Measurements from ENCODE around the gene IREB2. TPM values are rescaled to one million over a fixed set of nuclear protein-coding genes. Genes with fewer than 3 reads are reported as not detected.

Gene IREB2
- total RNA-seq, 2 experiments from 2014 or later = 84.3 to 89.0 TPM

DNA sequence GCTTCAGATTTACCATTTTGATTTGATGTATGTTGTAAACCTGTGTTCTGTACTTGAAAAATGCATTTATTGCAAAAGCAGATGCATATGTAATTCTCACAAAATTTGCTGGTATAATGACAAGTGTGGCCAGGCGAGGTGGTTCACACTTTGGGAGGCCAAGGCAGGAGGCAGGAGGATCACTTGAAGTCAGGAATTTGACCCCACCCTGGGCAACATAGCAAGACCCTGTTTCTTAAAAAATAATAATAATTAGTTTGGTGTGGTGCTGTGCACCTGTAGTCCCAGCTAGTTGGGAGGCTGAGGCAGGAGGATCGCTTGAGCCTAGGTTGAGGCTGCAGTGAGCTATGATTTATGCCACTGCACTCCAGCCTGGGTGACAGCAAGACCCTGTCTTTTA is 64.6 kb downstream of the IREB2 start:
- intact Hi-C loops (cut with DNase I, micrococcal nuclease) = no loop called here
- ChIA-PET CTCF (interaction anchor here (1.2 kb wide), 1 partner anchor 11 kb away, joined by 3 read pairs; no protein-coding TSS in a partner anchor), POLR2A (no interaction called here)

DNA sequence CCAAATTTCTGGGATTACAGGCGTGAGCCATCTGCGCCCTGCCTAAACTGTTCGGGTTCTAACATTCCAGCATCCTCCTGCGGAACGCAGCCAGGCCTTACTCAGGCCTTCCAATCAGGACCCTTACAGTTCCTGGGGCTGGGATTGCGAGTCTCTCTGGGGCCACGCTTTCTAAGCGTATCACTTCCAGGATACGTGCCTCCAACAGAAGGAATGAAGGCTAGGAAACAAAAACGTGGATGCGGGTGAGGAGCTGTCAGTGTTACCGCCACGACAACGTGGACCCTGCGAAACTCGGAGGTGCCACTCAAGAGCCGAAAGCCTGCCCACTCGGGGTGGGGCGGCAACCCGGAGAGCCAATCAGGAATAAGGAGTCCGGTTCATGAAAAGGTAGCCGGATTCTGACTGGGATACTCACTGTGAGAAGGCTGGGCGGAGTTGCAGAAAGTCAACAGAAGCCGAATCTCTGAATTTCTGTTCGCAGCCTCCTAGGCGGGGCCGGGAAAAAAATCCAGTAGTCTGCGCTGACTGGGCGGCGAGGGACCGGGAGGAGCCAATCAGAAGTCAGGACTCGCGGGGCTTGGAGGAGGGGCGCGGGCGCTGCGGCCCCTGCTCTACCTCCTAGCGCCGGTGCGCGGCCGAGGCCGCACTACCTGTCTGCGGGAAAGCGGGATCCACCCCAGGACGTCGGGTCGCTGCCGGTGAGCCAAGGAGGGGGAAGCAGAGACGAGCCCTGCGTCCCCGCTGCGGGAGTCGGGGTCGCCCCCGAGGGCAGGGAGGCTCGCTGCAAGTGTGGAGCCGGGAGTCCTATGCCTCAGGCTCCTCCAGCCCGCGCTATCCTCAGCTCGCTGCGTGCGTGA is 69.2 kb downstream of the IREB2 start, which contains the start of gene HYKK:
TSS of gene HYKK (plus strand) at position 607 of the 860 bp plus-strand sequence. CDS start 5,512 bp downstream, outside the sequence.
- Histone ChIP-seq H3K27me3 (ENCODE audit: control insufficient read depth in 1 of 2, insufficient read depth in 2 of 2, low read length in 2 of 2) (no peaks in the 10 kb centered on the region), H3K4me1 (ENCODE audit: insufficient read depth, low read length) (peaks cover 23% of the 10 kb centered on the region), H3K9me3 (ENCODE audit: control insufficient read depth in 1 of 2, insufficient read depth in 1 of 2, low read length in 2 of 2) (no peaks in the 10 kb centered on the region), H3K4me3 (ENCODE audit: low read length) (peak within 1 kb of the TSS; percentile 75), H3K27ac (ENCODE audit: low read depth in 1 of 2, low read length in 2 of 2) (no peak within 1 kb of the TSS), H3K36me3 (ENCODE audit: insufficient read depth, low read length) (no peaks in the 10 kb centered on the region)
- peak; percentile 84 for ATAC-seq (ENCODE audit: poor library complexity)
- Mint-ChIP-seq H3K4me1 (ENCODE audit: low read depth) (peaks cover 36% of the 10 kb centered on the region), H3K27me3 (no peaks in the 10 kb centered on the region), H3K9me3 (no peaks in the 10 kb centered on the region), H3K4me3 (peak within 1 kb of the TSS; percentile 93), H3K36me3 (ENCODE audit: low read depth) (peaks cover under 1% of the 10 kb centered on the region), H3K27ac (peak within 1 kb of the TSS; percentile 69)
- peak; percentile 33 to 87 (median 70) for DNase-seq
- POLR2A ChIA-PET = interaction anchor here (3.1 to 3.3 kb wide), 2 partner anchors 33 to 69 kb away, joined by 17 to 27 read pairs; partner anchors contain the start of genes IREB2 and PSMA4
- intact Hi-C loops (cut with DNase I, micrococcal nuclease) = loop anchor here in 1 of 2 experiments (2.0 kb wide), 1 partner anchor 208 kb away; the partner anchor contains the start of gene SKIC8
- CTCF ChIA-PET = no interaction called here
- TF ChIP-seq, protein P1, sequence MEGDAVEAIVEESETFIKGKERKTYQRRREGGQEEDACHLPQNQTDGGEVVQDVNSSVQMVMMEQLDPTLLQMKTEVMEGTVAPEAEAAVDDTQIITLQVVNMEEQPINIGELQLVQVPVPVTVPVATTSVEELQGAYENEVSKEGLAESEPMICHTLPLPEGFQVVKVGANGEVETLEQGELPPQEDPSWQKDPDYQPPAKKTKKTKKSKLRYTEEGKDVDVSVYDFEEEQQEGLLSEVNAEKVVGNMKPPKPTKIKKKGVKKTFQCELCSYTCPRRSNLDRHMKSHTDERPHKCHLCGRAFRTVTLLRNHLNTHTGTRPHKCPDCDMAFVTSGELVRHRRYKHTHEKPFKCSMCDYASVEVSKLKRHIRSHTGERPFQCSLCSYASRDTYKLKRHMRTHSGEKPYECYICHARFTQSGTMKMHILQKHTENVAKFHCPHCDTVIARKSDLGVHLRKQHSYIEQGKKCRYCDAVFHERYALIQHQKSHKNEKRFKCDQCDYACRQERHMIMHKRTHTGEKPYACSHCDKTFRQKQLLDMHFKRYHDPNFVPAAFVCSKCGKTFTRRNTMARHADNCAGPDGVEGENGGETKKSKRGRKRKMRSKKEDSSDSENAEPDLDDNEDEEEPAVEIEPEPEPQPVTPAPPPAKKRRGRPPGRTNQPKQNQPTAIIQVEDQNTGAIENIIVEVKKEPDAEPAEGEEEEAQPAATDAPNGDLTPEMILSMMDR (IDR thresholded peaks at IDR 0.05) = no peak

More for the DNA sequence above, 64.6 kb downstream of the IREB2 start:
- peaks cover 18% of the 10 kb centered on the region for H3K36me3 ChIP-seq (ENCODE audit: insufficient read depth, low read length)
- Mint-ChIP-seq H3K4me1 (ENCODE audit: low read depth) (peaks cover 15% of the 10 kb centered on the region), H3K36me3 (ENCODE audit: low read depth) (peaks cover 38% of the 10 kb centered on the region), H3K9me3 (peaks cover 3% of the 10 kb centered on the region), H3K27ac (no peak overlapping the region), H3K27me3 (no peaks in the 10 kb centered on the region), H3K4me3 (no peak overlapping the region)
- H3K27ac ChIP-seq (ENCODE audit: low read depth in 1 of 2, low read length in 2 of 2) = no peak overlapping the region
- H3K4me3 ChIP-seq (ENCODE audit: low read length) = no peak overlapping the region
- ATAC-seq (ENCODE audit: poor library complexity) (no peak), DNase-seq (no peak)
- H3K4me1 ChIP-seq (ENCODE audit: insufficient read depth, low read length) = peaks cover 9% of the 10 kb centered on the region
- H3K9me3 ChIP-seq (ENCODE audit: control insufficient read depth in 1 of 2, insufficient read depth in 1 of 2, low read length in 2 of 2) = peaks cover 0 to 5% of the 10 kb centered on the region in 2 experiments
- TF ChIP-seq, protein P1 (IDR thresholded peaks at IDR 0.05) = no peak
- H3K27me3 ChIP-seq (ENCODE audit: control insufficient read depth in 1 of 2, insufficient read depth in 2 of 2, low read length in 2 of 2) = no peaks in the 10 kb centered on the region

DNA sequence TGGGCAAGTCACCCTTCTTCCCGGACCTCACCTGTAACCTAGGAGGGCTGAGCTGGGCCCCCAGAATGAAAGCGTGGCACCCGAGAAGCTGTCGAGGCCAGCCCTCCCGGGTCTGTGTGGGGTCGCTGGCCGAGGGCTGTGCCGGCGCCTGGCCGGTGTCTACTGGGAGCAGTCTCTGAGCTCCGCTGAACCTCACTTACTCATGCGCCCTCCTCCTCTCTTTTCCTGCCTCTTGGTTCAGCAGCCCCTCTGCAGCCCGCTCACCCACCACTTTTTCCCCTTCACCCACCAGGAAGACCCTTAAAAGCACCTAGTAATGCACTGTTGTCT is 69.8 kb downstream of the IREB2 start:
- ChIA-PET CTCF (no interaction called here), POLR2A (interaction anchor here (0.7 to 3.3 kb wide), 3 partner anchors 23 to 70 kb away, joined by 3 to 27 read pairs (median 17); partner anchors contain the start of genes IREB2 and PSMA4)
- TF ChIP-seq, protein P1 (IDR thresholded peaks at IDR 0.05) = no peak

More for the DNA sequence above, 69.8 kb downstream of the IREB2 start:
- no peaks in the 10 kb centered on the region for H3K9me3 ChIP-seq (ENCODE audit: control insufficient read depth in 1 of 2, insufficient read depth in 1 of 2, low read length in 2 of 2)
- Mint-ChIP-seq H3K27ac (peak overlapping the region; percentile 69), H3K9me3 (no peaks in the 10 kb centered on the region), H3K4me1 (ENCODE audit: low read depth) (peaks cover 36% of the 10 kb centered on the region), H3K4me3 (peak overlapping the region; percentile 93), H3K36me3 (ENCODE audit: low read depth) (no peaks in the 10 kb centered on the region), H3K27me3 (no peaks in the 10 kb centered on the region)
- DNase-seq (peak in 2 of 14 experiments; percentile 1 to 34), ATAC-seq (ENCODE audit: poor library complexity) (peak; percentile 13)
- no peaks in the 10 kb centered on the region for H3K27me3 ChIP-seq (ENCODE audit: control insufficient read depth in 1 of 2, insufficient read depth in 2 of 2, low read length in 2 of 2)
- peak overlapping the region; percentile 75 for H3K4me3 ChIP-seq (ENCODE audit: low read length)
- peaks cover 23% of the 10 kb centered on the region for H3K4me1 ChIP-seq (ENCODE audit: insufficient read depth, low read length)
- intact Hi-C loops (cut with DNase I, micrococcal nuclease) = loop anchor here (2.0 kb wide), 2 partner anchors 33 to 209 kb away; partner anchors contain the start of genes PSMA4 (in 1 of the 2) and SKIC8 (in 1 of the 2)
- H3K27ac ChIP-seq (ENCODE audit: low read depth in 1 of 2, low read length in 2 of 2) = no peak overlapping the region
- H3K36me3 ChIP-seq (ENCODE audit: insufficient read depth, low read length) = no peaks in the 10 kb centered on the region

Measured in CD4-positive, alpha-beta T cell (primary cell).